HG03025 (cell line): Measurements from ENCODE around the gene IGFL2.
"Not testable (repeated sequence)": the region's sequence is repeated elsewhere in the genome, so short reads cannot be mapped to it uniquely, and the experiment has no call there.

Source experiments
- ATAC-seq: cut with Tn5 transposase; IDR thresholded peaks from one replicate; pipeline ENCODE4 v1.9.1; 2021; ENCODE audit warnings: mild to moderate bottlenecking, moderate library complexity; ENCODE audit not compliant: unreplicated experiment, low FRiP score

IGFL2 gene

DNA sequence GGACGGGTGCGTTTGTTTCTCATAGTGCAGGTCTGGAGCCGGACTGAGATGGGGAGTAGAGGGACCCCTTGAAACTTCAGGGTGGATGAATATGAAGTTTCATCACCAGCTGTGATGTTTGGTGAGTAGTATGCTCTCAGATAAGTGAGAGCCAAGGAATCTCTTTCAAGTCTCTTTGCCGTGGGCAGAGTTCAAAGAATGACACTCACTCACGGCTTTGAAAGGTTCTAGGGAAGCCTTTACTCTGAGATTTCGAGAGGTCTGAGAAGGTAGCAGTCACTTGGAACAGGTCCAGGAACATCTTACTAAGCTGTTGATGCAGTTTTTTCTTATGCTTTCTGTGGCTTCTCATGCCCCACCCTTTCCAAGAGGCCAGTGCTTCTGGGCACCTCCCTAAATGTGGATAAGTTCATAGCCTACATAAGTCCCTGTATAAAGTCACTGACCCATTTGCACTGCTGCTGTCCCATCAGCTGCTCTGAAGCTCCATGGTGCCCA, at the start of gene IGFL2:
Gene IGFL2, plus strand, starts transcription at position 448 of the 498 bp plus-strand sequence. Its CDS starts 41 bp downstream, at position 489.
- ATAC-seq, result no peak

DNA sequence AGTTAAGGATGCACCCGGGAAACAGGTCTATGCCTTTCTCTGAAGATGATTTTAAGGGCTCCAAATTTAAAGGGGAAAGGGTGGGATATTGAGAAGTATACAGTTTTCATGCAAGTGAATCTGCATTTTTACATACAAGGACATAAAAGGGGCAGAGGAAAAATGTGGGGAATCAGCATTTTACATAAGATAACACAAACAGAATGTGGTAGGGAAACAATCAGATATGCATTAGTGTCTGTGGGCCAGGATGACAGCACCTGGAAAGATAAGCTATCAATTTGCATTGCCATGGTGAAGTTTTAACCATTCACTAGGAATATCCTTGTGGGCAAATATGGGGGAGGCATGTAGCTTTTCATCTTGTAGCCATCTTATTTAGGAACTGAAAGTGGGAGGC, 47.7 kb upstream of the IGFL2 start:
- ATAC-seq, result no peak

DNA sequence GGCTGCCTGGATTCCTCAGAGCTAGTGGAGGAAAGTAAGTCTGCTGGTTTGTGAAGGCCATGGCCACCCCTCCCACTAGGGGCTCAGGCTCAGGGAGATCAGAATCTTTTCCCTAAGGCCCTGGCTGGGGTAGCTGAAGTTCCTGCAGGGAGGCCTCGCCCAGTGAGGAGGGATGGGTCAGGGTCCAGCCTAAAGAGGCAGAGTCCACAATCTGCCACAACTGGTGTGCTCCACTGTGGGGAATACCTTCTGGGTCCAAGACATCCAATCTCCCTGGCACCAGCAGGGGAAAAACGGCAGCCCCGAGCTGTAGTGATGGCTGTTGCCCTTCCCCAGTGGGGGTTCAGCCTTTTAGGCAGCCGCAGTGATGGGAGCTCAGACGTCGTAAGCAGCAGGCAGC, 46.7 kb upstream of the IGFL2 start:
- ATAC-seq, result no peak

DNA sequence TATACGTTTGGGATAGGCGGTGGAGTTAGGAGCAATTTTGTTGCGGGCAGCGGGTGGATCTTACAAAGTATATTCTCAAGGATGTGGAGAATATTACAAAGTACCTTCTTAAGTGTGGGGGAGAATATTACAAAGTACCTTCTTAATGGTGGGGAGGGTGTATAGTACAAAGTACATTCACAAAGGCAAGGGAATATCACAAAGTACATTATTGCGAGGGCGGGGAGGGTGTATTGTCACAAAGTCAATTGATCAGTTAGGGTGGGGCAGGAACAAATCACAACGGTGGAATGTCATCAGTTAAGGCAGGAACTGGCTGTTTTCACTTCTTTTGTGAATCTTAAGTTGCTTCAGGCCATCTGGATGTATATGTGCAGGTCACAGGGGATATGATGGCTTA, 45.7 kb upstream of the IGFL2 start:
- not testable (repeated sequence) for ATAC-seq

DNA sequence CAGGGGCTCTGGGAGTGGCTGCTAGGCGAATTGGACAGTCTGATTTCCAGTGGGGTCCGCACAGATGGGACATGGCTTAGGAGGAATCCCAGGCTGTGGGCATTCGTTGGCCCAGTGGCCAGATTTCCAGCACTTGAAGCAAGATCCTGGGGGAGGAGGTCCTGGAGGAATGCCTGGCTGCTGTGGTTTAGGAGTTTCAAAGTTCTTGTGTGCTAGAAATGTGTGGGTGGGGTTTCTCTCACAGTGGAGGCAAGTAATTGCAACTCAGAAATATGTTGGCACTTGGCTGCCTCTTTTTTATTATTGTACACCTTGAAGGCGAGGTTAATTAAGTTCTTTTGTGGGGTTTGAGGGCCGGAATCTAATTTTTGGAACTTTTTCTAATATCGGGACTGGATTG, 40.7 kb upstream of the IGFL2 start:
- ATAC-seq, result no peak

DNA sequence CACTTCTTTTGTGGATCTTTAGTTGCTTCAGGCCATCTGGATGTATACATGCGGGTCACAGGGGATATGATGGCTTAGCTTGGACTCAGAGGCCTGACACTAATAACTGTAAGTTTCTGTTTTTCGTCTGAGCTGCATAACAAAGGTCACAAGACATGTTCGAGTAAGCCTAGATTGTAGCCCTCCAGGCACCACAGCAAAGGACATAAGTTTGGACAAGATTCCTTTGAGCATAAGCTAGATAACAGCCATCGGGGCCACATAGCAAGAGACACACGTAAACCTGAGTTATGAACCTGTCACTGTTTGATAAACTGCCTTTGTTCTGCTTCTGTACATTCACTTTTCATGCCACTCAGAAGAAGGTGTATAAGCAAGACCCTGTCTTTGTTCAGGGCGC, 38.2 kb upstream of the IGFL2 start:
- ATAC-seq, result no peak

DNA sequence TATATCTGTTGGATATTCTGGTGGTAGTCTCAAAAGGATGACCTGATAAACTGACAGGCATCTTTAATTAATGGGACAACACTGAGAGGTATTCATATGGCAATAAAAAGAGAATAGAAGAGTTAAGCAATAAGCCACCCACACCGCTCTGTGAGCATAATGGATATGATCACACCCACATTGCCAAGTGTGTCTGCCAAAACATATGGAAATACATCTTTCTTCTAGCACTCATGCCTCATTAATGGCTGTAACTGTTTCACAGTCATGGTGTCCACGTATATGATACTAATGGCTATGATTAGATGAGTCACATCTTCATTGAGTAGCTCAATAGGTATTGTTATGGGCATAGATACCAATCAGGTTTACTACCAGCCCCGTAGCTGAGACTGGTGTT, 36.7 kb upstream of the IGFL2 start:
- ATAC-seq, result no peak

DNA sequence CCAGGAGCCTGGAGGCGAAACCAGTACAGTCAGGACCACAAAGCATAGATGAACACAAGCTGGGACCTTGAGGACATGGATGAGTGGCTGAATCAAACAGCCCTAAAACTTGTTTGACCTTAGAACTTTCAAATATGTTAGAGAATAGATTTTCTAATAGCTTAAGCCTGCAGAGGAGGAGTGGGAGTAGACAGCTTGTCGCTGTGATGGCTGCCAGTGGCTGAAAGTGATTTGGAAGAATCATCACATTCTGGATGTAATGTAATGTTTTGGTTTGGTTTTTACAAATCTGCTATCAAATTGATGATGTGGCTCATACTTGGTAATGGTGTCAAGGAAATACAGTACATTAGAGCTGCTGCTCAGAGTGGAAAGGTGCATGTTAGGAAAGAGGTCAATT, 35.5 kb upstream of the IGFL2 start:
- no peak for ATAC-seq

DNA sequence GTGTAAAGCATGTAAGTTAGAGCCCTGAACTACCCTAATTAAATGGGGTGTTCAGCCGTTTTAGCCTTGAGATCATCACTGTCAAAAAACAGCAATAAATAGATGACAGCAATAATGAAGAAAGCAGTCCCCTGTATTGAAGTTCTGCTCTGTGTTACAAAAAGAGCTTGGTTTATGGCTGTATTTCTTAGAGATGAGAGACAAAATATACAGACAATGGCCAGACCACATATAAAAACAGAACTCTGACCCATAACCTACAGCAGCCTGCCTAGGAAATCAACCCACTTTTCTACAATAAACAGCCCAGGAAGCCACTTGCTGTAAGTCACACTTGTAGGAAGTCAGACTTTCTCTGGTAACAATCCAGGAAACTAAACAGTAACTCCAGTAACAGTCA, 34.3 kb upstream of the IGFL2 start:
- ATAC-seq, result no peak

DNA sequence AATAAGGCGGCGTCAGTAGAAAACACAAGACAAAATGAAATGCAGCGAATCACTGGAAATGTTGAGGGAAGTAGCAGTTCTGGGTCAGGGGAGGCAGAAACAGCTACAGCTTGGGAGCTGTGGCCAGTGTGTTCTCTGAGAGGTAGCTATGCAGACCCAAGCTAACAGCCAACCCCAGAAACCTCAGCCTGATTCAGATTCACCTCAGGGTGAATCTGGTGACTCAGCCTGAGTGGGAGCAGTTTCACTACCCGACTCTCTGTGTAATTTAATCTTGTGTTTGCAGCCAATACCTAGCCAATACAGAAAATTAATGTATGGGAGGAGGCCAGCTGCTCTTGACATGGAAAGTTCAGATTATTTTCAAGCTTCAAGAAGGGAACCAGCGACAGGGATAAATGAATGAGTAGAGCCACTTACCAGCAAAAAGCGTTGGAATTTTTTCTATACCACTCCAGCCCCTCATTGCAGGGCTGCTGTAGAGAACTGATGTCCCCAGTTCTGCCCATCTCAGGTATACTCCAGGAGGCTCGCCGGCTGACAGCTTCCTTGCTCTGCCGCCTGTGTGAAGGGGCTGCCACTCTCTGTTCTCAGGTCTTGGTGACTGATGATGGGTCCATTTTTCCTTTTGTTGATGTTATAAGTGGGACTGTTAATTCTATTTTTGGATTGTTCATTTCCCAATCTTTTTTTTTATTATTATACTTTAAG, 32.5 kb upstream of the IGFL2 start:
- no peak for ATAC-seq

DNA sequence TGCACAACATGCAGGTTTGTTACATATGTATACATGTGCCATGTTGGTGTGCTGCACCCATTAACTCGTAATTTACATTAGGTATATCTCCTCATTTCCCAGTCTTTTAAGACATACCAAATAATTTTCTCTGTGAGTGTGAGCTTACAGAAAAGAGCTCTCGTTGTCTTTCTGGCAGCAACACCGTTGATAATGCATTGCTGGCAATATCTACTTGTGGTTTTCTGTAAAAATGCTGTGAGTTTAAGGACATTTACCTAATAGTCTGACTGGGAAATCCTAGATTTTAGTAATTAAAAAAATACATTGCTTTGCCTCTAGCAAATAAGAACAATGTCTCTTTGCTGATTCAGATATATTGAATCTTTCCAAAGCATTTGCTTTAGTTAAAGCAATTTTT, 31.9 kb upstream of the IGFL2 start:
- no peak for ATAC-seq

DNA sequence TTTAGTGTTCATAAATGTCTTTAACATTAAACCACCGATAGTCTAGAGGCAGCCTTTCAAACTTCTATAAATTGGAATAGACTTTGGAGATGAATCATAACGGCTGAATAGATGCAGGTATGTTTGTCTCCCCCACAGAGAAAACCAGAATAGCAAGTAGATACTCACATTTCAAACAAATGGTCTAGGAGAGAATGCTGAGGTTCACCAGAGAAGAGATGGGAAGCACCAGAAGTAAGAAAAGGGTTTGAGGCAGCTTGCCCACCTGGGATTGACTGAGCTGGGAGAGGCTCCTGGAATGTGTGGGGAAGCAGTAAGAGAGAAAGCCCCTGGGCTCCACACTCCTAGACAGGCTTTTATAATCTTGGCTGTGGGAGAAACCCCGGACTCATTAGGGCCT, 29.9 kb upstream of the IGFL2 start:
- ATAC-seq, result no peak

DNA sequence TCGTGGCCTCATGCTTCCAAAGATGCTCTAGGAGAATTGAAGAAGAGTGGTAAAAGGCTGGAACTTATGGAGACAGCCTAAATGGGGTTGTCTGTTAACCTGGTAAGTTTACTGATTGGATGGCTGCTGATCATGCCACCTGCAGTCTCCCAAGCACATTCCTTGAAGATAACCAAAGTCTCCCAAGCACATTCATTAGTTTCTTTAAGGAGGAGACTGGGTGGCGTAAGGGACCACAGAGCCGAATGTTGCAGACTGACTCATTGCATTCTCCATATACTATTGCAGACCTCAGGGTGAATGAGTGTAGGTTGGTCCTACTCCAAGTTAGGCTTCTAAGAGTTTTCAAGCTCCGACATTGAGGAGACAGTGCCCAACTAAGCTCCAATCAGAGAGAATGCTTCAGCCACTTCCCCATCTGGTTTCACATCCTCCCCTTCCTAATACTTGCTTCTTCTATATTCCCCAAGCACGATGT, 23.4 kb upstream of the IGFL2 start, which contains the start of gene IGFL3:
Gene IGFL3, minus strand, starts transcription at position 51 of the 478 bp plus-strand sequence. Its CDS starts 39 bp downstream, at position 12.
- ATAC-seq, result no peak

DNA sequence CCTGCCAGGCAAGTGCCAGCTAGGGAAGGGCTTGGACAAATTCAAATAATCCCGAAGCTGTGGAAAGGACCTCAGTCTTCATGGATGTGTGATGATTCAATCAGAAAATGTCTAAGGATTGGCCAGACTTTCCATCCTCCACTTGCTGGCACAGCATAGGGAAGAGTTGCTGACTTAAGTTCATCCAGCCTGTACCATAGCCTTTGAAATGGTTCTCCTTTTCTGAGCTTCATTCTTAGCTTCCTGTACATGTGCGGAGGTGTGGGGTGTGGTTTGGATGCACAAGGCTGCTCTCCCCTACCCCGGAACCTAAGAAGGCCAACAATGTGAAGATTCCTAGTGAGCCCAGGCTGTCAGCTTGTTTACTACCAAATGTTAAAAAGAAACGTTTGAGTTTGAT, 22.6 kb upstream of the IGFL2 start:
- no peak for ATAC-seq

DNA sequence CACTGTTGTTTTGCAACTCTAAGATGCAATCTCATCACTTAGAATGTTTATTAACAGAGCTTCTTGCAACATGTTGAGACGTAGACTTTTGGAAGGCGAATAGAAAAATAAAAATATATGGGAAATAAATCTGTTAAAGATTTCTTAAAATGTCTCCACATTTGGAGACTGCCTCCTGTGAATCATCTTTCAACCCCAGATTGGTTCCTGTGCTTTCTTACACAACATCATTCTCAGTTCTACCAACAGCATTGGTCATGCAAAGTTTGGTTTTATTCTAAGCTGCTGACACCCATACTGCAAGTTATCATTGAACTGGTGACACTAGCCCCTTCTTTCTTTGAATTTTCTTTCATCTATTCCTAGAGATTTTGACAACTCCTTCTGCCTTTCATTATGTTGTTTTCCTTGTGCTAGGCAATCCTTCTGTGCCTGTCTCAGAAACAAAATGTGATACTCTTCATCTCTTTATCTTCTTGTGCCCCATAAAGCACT, 21.9 kb upstream of the IGFL2 start:
- ATAC-seq, result no peak

DNA sequence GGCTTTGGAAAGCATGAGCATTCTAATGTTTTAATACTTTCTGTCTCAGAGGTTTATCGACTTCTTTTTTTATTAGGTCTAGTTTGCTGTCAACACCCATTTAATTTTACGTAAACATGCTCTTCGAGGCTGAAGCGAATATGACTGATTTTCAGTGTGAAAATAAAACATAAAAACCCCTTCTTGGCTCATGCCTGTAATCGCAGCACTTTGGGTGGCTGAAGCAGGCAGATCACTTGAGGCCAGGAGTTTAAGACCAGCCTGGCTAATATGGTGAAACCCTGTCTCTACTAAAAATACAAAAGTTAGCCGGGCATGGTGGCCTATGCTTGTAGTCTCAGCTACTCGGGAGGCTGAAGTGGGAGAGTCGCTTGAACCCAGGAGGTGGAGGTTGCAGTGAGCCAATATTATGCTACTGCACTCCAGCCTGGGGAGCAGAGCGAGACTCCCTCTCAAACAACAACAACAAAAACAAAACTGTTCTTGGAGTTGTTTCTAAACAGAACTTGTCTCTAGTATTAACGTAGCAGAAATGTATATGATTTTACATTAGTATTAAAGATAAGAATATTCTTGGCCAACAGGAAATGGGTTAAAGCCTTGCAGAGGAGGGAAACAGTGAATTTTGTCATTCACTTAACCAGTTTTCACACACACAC, 16.4 kb upstream of the IGFL2 start:
- no peak for ATAC-seq

DNA sequence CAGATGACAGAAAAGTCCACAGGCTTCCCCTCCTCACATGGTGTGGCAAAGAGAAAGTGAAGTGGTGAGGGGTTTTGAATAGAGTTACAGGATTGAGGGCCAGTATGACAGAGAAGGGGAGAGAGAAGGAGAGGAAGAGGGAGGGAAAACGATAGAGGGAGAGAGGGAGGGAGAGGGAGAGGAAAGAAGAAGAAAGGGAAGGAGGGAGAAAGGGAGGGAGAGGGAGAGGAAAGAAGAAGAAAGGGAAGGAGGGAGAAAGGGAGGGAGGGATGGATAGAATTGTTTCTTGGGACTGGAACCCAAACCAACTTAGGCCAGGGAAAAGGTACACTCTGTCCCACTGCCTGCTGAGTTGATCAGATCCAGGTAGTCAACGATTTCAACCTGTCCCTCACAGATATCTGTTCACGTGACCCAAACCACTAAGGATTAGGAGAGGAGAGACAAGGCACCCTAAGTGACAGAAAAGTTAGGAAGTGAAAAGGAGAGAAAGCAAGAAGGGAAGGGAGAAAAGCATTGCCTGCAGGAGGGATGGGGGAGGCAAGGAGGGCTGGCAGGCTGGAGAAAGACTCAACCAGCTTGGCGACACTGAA, 15.4 kb upstream of the IGFL2 start:
- no peak for ATAC-seq

DNA sequence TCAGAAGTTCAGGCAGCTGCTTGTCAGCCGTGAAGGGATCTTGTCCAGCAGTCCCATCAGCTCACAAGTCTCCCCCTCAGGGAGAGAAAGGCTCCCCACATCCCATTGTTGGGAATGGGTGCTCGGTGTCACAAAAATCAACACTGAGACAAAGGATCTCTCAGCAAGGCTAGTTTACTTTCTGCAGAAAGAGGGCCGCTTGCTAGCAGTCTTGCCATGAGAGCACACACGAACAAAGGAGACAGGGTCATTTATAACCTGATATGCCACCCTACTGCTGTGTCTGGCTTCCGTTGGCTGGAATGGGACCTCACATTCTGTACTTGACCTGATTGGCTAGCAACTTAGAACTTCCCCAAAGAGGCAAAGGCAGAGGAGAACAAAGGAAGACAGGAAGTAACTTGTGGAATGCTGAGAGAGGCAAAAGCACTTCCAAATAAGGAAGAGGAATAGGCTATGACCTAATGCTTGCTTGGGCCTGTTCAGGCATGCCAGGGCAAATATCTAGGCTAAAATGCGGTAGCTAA, 14.9 kb upstream of the IGFL2 start:
- no peak for ATAC-seq

DNA sequence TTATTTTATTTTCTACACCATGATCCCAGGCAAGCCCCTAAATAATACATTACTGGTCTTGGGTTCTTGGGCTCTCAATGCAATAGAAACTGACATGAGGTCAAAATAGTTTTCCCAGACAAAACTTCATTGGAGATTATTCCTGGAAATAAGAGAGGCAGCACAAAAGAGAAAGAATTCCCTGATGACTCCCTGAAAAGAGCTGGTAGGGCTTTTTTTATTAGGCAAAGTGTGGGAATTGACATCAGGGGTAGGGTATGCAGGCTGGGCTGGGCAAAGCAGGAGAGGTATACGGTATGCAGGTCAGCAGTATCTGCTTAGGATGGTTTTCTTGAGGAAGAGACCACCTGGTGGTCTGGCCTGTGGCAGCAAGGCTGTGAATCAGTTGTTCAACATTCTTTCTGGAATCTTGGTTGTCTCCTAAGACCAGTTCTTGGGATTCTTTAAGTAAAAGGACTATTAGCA, 14.2 kb upstream of the IGFL2 start:
- no peak for ATAC-seq

DNA sequence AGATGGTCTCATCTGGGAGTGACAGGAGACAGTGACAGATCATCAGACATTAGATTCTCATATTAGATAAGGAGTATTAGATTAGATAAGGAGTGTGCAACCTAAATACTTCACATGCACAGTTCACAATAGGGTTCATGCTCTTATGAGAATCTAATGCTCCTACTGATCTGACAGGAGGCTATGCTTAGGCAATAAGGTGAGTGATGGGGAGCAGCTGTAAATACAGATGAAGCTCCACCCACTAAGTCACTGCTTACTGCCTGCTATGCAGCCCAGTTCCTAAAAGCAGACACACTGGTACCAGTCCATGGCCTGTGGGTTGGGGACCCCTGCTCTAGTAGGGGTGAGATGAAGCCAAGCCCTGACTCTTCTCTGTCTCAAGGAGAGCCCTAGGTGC, 13.5 kb upstream of the IGFL2 start:
- ATAC-seq, result no peak

DNA sequence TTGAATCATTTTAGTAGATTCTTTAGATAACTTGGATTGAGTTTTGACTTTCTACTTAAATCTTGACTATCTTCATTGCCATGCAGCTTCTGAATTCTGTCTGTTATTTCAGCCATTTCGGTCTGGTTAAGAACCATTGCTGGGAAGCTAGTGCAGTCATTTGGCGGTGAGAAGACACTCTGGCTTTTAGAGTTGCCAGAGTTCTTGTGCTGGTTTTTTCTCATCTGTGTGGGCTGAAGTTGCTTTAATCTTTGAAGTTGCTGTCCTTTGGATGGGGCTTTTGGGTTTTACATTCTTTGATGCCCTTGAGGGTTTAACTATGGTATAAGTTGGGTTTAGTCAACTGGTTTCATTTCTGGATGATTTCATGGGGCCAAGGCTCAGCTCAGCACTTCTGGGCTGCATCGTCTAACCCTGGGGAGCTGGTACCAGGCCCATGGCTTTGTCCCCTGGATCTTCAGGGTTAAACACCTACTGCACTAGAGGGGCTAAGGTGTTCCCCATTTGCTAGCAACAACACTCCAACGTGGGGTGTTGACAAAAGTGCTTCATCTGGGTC, 10.0 kb upstream of the IGFL2 start:
- ATAC-seq, result no peak
